SK-N-DZ (cell line): ENCODE results near the gene ARAF. TPM values are rescaled to one million over a fixed set of nuclear protein-coding genes. Genes with fewer than 3 reads are reported as not detected.
"Not testable (repeated sequence)": the region's sequence is repeated elsewhere in the genome, so short reads cannot be mapped to it uniquely, and the experiment has no call there.

Source experiments
- DNase-seq: peaks from one replicate; pipeline ENCODE4 v3.0.0-alpha.2; 2015; ENCODE audit warnings: low spot score
- polyA plus RNA-seq, 2 experiments: library from polyadenylated mRNA; depleted of rRNA; stranded (reverse); fragments of >200 nt; gene quantifications; 2 replicates each; pipeline ENCODE4 v1.2.3, GENCODE V29; 2014

Gene ARAF
- 13.5 and 16.3 TPM in 2 replicates for polyA plus RNA-seq (2014; cell fraction: cytosol; rRNA removed)
- 29.3 and 39.9 TPM in 2 replicates for polyA plus RNA-seq (2014; cell fraction: nucleus; rRNA removed)

- peak; percentile 99 for DNase-seq
These were observed at the start of gene ARAF for GRCh38 chrX:47560934-47561658. Gene ARAF (plus strand): TSS chrX:47561205. CDS start chrX:47562968, 1,763 bp downstream.

- not testable (repeated sequence) for DNase-seq
These were observed 48.6 kb upstream of the ARAF start for GRCh38 chrX:47512383-47512782.

- DNase-seq = peak; percentile 10
These were observed 47.7 kb upstream of the ARAF start for GRCh38 chrX:47513034-47513965.

- no peak for DNase-seq
These were observed 46.3 kb upstream of the ARAF start for GRCh38 chrX:47514533-47515235.

GRCh38 chrX:47515941-47516665 lies 44.9 kb upstream of the ARAF start:
- no peak for DNase-seq

GRCh38 chrX:47518144-47518543 lies 42.9 kb upstream of the ARAF start:
- peak; percentile 16 for DNase-seq

- peak; percentile 68 for DNase-seq
These were observed 37.7 kb upstream of the ARAF start for GRCh38 chrX:47523297-47523696.

- DNase-seq = no peak
These were observed 37.3 kb upstream of the ARAF start for GRCh38 chrX:47523713-47524166.

GRCh38 chrX:47529548-47529947 lies 31.5 kb upstream of the ARAF start:
- DNase-seq = no peak

GRCh38 chrX:47530049-47530448 lies 31.0 kb upstream of the ARAF start:
- DNase-seq = no peak

GRCh38 chrX:47539860-47540259 lies 21.1 kb upstream of the ARAF start:
- no peak for DNase-seq

GRCh38 chrX:47540754-47541538 lies 20.1 kb upstream of the ARAF start:
- DNase-seq = peak; percentile 88

GRCh38 chrX:47543496-47543895 lies 17.5 kb upstream of the ARAF start:
- no peak for DNase-seq

GRCh38 chrX:47556045-47556623 lies 4.9 kb upstream of the ARAF start:
- peak; percentile 91 for DNase-seq

GRCh38 chrX:47558436-47558835 lies 2.6 kb upstream of the ARAF start:
- DNase-seq = no peak

GRCh38 chrX:47560179-47560933 lies 649 bp upstream of the ARAF start:
- DNase-seq = no peak

- DNase-seq = no peak
These were observed 700 bp downstream of the ARAF start for GRCh38 chrX:47561659-47562151.

GRCh38 chrX:47562615-47563243 lies 1.7 kb downstream of the ARAF start:
- DNase-seq = no peak
